ENCODE results near the gene MED28. TPM values are rescaled to one million over a fixed set of nuclear protein-coding genes. Genes with fewer than 3 reads are reported as not detected.

Gene MED28
- total RNA-seq, 1 donor from 2014 or later, result 22.0 TPM

DNA sequence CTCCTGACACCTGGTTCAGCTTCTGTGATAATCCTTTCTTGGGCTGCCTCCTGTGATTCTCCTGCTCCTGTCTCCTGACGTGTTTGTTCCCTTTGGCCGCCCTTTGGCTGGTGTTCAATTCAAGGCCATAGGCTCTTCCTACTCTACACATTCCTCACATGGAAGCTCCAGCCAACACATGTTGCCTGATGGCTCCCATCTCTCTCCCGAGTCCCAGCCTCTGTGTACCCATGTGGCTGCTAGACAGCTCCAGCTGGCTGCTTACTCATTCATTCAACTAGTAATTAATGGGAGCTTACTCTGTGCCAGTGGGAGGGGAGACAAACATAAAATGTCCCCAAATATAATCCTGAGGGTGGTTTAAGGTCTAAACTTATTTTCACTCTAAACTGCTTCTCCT is 9.2 kb upstream of the MED28 start:
- ATAC-seq, result no peak
- no peak for DNase-seq (ENCODE audit: missing footprints)
- intact Hi-C loops (cut with DNase I), result no loop called here

DNA sequence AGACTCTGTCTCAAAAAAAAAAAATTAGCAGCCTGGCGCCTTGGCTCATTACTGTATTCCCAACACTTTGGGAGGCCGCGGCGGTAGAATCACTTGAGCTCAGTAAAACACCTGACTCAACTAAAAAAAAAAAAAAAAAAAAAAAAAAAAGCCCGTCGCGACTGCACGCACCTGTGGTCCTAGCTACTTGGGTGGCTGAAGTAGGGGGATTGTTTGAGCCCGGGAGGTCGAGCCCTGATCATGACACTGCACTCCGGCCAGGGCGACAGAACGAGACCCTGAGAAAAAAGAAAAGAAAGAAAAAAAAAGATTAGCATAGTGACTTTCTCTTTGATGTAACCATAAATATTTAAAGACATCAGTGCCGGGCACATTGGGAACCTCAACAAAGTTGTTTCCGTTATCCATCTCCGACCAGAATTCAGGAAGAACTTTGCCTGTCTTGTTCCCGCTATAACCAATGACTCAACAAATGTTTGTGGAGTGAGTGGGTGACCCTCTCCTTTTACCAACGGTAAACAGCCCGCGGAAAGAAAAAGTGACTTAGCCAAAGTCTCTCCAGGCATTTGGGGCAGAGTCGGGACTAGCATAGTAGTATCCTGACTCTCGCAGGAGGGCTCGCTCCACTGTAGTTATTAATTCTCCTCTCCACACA is 553 bp upstream of the MED28 start:
- ATAC-seq (peak; percentile 66), DNase-seq (ENCODE audit: missing footprints) (no peak)
- intact Hi-C loops (cut with DNase I), result loop anchor here (1.0 kb wide), 1 partner anchor 37 kb away; the partner anchor contains the start of gene LAP3

DNA sequence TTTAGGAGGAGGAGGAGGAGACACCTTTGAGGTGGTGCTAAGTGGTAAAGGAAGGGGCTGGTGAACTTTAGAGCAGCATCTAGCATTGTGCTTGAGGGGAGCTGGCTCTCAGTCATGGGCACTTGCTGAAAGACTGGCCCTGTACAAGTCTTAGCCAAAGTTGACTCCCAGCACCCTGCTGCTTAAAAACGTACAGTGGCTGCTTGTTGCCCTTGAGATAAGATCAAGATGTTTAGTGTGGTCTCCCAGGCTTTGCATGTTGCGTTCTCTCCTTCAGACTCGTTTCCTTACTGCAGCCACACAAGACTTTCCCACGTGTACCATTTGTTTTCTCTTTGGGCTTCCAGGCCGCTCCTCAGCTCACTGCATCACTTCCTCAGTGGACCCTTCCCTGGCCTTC is 1.8 kb downstream of the MED28 start:
- ATAC-seq, result no peak
- DNase-seq (ENCODE audit: missing footprints), result no peak
- intact Hi-C loops (cut with DNase I), result loop anchor here (5.0 kb wide), 1 partner anchor 196 kb away; the partner anchor contains the start of genes DCAF16 and NCAPG

DNA sequence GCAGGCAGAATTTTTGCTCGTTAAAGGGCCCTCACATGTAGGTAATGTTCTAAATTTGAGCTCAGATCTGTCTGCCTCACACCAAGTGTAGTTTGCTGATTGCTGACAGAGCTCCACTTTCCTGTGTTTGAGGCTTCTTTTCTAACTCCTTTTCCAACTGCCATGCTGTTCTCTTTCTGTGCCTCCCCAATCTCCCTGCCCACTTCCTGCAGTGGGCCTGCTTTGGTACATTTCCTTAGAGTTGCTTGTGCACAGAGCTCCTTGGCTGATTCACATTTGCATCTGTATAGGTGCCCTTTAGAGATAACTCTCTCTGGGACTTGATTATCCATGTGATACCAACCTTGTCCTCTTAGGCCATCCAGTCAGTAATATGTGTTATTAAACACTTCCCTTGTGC is 4.5 kb downstream of the MED28 start:
- no peak for ATAC-seq
- intact Hi-C loops (cut with DNase I), result loop anchor here (5.0 kb wide), 1 partner anchor 193 kb away; the partner anchor contains the start of genes DCAF16 and NCAPG
- no peak for DNase-seq (ENCODE audit: missing footprints)

DNA sequence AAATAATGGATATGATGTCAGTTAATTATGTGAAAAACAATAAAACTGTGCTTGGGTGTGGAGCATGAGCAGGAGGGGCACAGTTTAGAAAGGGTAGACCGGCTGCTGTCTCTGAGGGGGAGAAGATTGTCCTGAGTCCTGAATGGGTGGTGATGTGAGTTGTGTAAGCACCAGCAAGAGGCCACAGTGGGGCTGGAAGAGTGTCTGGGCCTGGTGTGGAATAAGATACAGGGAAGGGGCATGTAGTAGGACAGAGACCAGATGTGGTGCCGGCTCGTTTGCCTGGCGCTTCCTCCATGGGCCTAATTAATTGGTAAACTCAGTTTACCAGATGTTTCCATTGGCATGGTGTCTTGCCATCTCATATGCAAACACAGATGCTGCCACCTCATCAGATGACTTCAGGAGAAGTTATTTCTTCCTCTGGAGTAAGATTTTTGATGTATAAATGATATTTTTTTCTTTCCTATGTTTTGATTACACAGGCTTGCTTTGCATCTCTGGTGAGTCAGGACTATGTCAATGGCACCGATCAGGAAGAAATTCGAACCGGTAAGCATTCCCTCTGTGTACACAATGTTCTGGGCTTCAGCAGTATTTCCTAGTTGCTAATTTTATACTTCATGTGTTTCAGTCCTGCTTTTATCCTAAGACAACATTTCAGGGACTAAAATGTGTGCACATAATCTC is 5.1 kb downstream of the MED28 start:
- no peak for ATAC-seq
- intact Hi-C loops (cut with DNase I), result loop anchor here (5.0 kb wide), 1 partner anchor 193 kb away; the partner anchor contains the start of genes DCAF16 and NCAPG
- no peak for DNase-seq (ENCODE audit: missing footprints)

DNA sequence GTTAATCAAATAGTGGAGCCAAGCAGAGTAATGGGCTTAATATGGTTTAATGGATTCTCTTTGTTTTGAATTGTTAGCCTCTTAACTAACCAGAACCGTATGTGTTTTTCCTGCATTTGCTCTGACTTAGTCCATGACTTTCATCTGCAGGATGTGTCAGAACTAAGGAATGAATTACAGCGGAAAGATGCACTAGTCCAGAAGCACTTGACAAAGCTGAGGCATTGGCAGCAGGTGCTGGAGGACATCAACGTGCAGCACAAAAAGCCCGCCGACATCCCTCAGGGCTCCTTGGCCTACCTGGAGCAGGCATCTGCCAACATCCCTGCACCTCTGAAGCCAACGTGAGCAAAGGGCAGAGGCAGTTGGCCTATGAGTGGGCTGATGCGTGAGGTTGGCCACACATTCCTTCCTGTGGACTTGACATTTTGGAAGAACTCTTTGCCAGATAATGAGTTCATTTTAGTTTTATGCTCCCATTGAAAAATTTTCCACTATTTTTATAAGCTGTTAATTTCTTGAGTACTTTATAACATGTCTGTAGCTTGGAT is 9.1 kb downstream of the MED28 start:
- DNase-seq (ENCODE audit: missing footprints) (no peak), ATAC-seq (no peak)
- intact Hi-C loops (cut with DNase I), result no loop called here

DNA sequence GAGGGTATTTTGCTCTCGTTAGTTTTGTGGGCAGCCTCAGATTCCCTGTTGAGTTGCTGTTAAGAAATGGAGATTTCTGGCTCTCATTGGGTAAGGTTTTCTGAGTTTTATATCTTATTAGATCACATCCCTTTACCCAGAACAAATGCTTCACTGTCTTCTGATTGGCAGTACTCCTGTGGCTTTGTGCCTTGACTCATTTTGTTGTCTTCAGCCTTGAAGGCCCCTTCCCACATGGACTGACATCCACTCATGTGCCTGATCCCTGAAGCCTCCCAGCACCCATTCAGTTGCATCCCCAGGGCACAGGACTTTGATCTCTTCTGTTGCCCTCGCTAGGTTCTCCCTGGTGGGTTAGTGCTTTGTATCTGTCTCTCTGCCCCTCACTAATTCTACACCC is 10.4 kb downstream of the MED28 start:
- intact Hi-C loops (cut with DNase I), result no loop called here
- DNase-seq (ENCODE audit: missing footprints) (no peak), ATAC-seq (no peak)

DNA sequence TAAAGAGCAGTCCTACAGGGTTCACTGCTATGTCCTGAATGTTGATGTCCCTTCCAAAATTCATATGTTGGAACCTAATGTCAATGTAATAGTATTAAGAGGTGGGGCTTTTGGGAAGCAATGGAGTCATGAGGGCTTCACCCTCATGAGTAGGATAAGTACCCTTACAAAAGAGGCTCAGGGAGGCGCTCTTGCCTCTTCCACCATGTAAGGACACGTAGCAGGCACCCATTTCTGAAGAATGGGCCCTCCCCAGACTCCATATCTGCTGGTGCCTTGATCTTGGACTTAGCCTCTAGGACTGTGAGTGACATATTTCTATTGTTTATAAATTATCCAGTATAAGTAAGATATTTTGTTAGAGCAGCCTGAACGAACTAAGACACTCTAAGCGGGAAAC is 15.8 kb downstream of the MED28 start:
- intact Hi-C loops (cut with DNase I), result no loop called here
- DNase-seq (ENCODE audit: missing footprints) (no peak), ATAC-seq (no peak)

DNA sequence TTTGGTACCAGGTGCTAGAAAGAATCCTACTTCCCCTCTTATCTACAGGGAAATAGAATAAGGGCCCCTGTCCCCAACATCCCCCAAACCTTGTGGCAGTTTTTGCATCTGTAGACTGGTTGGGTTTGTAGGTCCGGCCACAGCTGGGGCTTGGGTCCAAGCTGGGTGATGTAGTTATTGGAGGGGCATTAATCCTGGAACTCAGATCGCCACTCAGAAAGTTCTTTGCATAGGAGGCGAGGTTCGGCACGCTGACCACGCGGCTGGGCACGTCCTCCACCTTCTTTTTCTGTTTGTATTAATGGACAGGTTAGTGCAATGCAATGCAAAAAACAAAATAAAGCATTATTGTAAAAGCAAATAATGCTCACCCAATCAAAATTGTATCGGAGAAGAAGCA is 19.2 kb downstream of the MED28 start:
- intact Hi-C loops (cut with DNase I), result no loop called here
- DNase-seq (ENCODE audit: missing footprints) (no peak), ATAC-seq (no peak)

DNA sequence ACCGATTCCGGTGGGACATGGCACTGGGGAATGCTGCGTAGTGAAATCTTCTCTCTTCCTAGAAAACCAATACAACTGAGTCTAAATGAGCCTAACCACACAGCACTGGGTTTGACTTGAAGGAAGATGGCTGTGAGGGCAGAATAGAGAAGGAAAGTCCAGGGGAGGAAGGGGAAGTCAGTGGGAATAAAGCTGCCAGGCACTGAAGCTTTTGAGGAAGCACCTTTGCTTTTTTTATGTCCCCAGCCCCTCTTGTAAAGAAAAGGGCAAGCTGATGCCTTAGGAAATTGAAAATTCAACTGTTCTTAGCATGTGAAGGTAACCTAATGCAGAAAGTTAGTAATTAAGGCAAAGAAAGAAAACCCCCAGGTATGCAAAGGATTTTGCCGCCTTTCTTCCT is 20.6 kb downstream of the MED28 start:
- intact Hi-C loops (cut with DNase I), result loop anchor here (1.0 kb wide), 1 partner anchor 86 kb away; no protein-coding TSS in a partner anchor
- DNase-seq (ENCODE audit: missing footprints) (no peak), ATAC-seq (no peak)

DNA sequence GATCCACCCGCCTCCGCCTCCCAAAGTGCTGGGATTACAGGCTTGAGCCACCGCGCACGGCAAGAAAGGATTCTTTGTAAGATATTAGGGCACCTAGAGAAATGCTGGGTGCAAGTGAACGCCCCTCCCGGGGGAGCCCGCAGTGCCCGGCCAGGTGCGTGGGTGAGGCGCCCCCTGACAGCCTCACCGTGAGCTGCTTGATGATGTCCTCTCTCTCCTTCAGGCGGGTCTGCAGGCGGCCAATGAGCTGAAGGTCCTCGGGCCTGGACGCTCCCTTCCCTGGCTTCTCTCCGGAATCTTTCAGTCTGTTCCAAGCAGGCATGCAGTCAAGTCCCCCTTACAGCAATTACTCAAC is 21.9 kb downstream of the MED28 start:
- intact Hi-C loops (cut with DNase I), result no loop called here
- DNase-seq (ENCODE audit: missing footprints), result no peak
- no peak for ATAC-seq

DNA sequence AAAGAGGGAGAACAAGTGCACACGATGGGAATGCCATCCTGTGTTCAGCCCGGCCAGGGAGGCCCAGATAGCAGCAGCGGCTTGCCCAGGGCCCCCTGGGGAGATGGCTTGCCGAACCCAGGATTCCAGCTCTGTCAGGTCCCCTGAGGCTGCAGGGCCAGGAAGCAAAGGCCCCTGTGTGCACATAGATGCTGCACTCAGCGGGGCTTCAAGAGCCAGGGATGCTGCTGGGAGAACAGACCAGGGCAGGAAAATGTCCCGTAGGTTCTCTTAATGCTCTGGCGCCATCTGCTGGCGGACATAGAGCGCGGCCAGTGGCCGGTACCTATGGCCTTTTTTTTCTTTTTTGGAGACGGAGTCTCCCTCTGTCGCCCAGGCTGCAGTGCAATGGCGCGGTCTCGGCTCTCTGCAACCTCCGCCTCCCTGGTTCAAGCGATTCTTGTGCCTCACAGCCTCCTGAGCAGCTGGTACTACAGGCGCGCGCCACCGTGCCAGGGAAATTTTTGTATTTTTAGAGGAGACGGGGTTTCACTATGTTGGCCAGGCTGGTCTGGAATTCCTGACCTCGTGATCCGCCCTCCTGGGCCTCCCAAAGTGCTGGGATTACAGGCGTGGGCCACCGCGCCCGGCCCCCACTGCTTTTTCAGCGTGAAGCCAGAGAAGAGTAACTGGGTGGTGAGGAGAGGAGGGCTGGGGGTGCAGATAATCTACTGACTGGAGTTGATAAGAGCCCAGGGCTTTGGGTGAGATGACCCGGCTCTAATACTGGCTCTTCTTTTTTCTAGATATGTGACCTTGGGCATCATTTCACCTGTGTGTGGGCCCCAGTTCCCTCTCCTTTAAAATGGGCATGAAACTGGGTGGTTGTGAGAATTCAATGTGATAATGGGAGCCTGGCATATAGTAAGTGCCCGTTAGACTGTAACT is 22.5 kb downstream of the MED28 start:
- peak; percentile 85 for DNase-seq (ENCODE audit: missing footprints)
- peak; percentile 77 for ATAC-seq
- intact Hi-C loops (cut with DNase I), result no loop called here

DNA sequence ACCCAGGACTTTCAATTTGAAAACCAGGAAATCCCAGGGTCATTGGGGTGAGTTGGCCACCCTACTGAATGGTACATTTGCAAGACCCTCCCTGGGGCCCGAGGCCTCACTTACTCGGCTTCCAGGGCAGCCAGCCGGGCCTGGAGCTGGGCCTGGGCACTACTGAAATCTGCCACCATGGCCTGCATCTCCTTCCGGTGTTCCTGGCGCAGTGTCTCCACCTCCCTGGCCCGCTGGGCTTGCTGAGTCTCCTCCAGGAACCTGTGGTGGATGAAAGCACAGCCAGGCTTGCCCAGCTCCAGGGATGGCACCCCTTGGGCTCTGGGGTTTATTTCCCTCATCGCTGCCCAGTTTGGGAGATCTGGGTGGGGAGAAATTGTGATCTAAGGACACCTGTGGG is 24.7 kb downstream of the MED28 start:
- DNase-seq (ENCODE audit: missing footprints), result no peak
- intact Hi-C loops (cut with DNase I), result no loop called here
- ATAC-seq, result no peak

DNA sequence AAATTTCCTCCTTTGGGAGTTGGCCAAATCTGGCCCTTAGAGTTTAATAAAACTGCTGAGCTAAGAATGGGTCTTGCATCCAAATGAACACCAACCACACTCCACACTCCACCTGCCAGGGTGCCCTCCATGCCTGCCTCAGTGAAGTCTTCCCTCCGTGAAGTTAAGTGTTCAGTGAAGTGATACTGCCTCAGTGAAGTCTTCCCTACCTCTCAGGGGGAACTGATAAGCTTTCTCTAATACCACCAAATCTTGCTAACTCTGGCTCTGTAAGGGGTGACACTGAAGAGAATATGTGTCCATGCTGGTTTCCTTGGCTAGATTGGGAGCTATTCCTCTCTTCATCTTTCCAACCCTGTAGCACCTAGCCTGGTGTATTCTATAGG is 27.9 kb downstream of the MED28 start:
- ATAC-seq (no peak), DNase-seq (ENCODE audit: missing footprints) (no peak)
- intact Hi-C loops (cut with DNase I), result no loop called here

DNA sequence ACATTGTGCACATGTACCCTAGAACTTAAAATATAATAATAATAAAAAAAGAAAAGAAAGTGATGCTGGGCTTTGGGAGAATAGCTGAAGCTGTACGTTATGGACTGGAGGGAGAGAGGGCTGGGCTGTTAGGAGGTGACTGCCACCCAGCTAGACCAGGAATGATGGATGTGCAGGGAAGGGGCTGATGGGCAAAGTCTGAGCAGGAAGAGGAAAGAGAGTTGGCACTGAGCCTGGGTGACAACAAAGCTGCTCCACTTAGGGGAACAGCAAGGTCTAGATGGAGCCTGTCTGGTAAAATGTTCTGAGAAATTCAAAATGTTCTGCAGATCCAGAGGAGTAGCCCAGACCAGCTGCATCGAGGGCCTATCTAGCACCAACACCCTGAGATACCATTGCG is 32.3 kb downstream of the MED28 start:
- intact Hi-C loops (cut with DNase I), result no loop called here
- ATAC-seq, result no peak

DNA sequence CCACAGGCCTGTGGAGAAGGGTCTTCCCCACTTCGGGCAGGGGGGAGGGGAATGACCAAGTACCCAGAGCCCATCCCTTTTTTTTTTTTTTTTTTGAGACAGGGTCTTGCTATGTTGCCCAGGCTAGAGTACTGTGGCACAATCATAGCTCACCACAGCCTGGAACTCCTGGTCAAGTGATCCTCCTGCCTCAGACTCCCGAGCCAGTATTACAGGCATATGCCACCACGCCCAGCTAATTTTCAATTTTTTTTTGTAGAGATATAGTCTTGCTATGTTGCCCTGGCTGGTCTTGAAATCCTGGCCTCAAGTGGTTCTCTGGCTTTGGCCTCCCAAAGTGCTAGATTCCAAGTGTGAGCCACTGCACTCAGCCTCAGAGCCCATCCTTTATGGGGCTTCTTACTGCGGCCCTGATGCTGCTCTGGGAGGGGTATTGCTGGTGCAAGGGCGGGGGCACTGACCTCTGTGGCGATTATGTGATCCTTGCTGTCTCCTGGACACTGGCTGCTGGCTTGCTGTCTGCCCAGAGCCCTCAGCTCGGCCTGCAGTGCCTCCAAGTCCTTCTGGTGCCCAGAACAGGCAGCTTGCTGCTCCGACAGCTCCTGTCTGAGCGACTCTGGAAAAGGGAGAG is 32.9 kb downstream of the MED28 start:
- no peak for DNase-seq (ENCODE audit: missing footprints)
- intact Hi-C loops (cut with DNase I), result no loop called here

More for the DNA sequence above, 32.3 kb downstream of the MED28 start:
- DNase-seq (ENCODE audit: missing footprints), result no peak

DNA sequence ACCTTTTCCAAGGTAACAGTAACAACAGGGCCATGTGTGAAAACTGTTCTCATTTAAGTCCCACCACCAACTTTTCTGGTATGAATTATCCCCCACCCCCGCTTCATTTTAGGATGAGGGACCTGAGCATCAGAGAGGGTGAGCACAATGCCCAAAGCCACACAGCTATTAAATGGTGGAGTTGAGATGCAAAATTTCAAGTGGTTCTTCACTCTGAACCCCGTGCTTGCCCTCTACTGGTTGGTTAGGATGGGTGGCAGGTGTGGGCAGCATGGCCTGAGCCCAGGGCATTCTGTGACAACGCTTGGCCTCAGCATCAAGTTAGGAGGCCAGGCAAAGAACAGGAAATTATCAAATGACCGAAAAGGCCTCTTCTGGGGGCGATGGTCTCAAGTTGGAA is 33.5 kb downstream of the MED28 start:
- ATAC-seq (no peak), DNase-seq (ENCODE audit: missing footprints) (no peak)
- intact Hi-C loops (cut with DNase I), result no loop called here

More for the DNA sequence above, 32.9 kb downstream of the MED28 start:
- no peak for ATAC-seq

DNA sequence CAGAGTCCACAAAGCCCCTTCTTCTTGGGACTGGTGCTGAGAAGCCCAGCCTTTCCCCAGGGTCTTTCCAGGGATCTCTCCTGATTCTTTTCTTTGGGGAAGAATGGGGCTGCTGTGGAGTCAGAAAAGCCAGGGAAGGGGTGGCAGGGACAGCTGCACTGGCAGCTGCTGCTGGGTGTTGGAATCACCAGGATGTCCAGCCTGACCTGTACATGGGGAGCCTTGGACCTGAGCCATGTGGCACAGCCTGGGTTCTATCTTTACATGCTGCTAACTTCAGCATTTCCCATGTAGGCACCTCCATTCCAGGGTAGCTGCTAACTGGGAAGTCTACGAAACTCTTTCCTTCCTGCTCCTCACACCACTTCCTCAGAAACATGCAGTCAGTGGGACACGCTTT is 36.0 kb downstream of the MED28 start:
- ATAC-seq, result no peak
- no peak for DNase-seq (ENCODE audit: missing footprints)
- intact Hi-C loops (cut with DNase I), result no loop called here

DNA sequence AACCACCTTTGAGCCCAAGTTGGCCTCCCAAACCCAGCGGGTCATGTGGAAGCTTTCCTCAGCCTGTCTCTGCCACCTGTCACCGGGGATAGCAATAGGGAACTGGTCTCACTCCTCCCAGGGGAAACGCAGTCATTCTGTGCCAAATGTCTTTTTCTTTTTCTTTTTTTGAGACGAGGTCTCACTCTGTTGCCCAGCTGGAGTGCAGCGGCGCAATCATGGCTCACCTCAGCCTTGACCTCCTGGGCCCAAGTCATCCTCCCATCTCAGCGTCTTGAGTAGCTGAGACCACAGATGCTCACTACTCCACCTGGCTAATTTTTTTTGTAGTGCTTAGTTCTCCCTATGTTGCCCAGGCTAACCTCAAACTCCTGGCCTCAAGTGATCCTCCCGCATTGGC is 40.3 kb downstream of the MED28 start:
- intact Hi-C loops (cut with DNase I), result no loop called here
- DNase-seq (ENCODE audit: missing footprints) (no peak), ATAC-seq (no peak)

Measured in Right ventricle myocardium inferior (tissue), 1 donor.